HEK293 (cell line): ENCODE results near the gene EME2.

Source experiments
- CTCF ChIA-PET: fragments of 350-600 bp; formaldehyde crosslinking; extraction: SDS; loops from one replicate; lab custom pipeline; 2021; ENCODE audit warnings: antibody characterized with exemption; lab: Yijun Ruan, JAX
- POLR2A ChIA-PET: fragments of 300-600 bp; formaldehyde crosslinking; extraction: SDS; loops from one replicate; lab custom pipeline; 2020; ENCODE audit warnings: antibody characterized with exemption, inconsistent platforms; lab: Yijun Ruan, JAX
- H3K27ac ChIP-seq: fragments of 200-500 bp; sonication (Bioruptor generic); 2 replicates; pipeline ENCODE4 v1.5.1; 2014; ENCODE audit warnings: low read depth, low read length, control low read depth, inconsistent platforms; ENCODE audit errors: extremely low read depth
- H3K36me3 ChIP-seq, 2 experiments: fragments of 200-500 bp in 1 of 2; sonication (Bioruptor generic) in 1 of 2; 1 replicate in 1 of 2; 2 replicates in 1 of 2; pipeline ENCODE4 v1.5.1; 2014 to 2017; ENCODE audit warnings: inconsistent platforms in 2 of 2, low read length in 2 of 2; ENCODE audit not compliant: control insufficient read depth in 2 of 2, insufficient read depth in 1 of 2
- H3K4me1 ChIP-seq: fragments of 200-500 bp; sonication (Bioruptor generic); 2 replicates; pipeline ENCODE4 v1.5.1; 2014; ENCODE audit warnings: mild to moderate bottlenecking, low read length, inconsistent platforms; ENCODE audit not compliant: control insufficient read depth, insufficient read depth
- H3K4me3 ChIP-seq: 2 replicates; pipeline ENCODE4 v1.5.1; 2011; ENCODE audit warnings: low read depth, mild to moderate bottlenecking, control low read depth, low read length, moderate library complexity
- H3K9me3 ChIP-seq: fragments of 200-500 bp; sonication (Bioruptor generic); 2 replicates; pipeline ENCODE4 v1.5.1; 2014; ENCODE audit warnings: low read depth, low read length, inconsistent platforms; ENCODE audit not compliant: control insufficient read depth, insufficient read depth
- GLIS1 ChIP-seq: fragments of 450-650 bp; formaldehyde crosslinking; IDR thresholded peaks from 2 replicates; pipeline ENCODE4 v1.5.1; 2016; ENCODE audit warnings: missing biosample characterization, missing genetic modification characterization
- PATZ1 ChIP-seq: fragments of 450-650 bp; formaldehyde crosslinking; IDR thresholded peaks from 2 replicates; pipeline ENCODE4 v1.5.1; 2016; ENCODE audit warnings: missing biosample characterization, missing genetic modification characterization
- PRDM10 ChIP-seq: fragments of 450-650 bp; formaldehyde crosslinking; IDR thresholded peaks from 2 replicates; pipeline ENCODE4 v1.5.1; 2016; ENCODE audit warnings: missing biosample characterization, missing genetic modification characterization
- SP3 ChIP-seq: fragments of 450-650 bp; formaldehyde crosslinking; IDR thresholded peaks from 2 replicates; pipeline ENCODE4 v1.5.1; 2016; ENCODE audit warnings: missing biosample characterization, missing genetic modification characterization
- WT1 ChIP-seq: fragments of 450-650 bp; formaldehyde crosslinking; IDR thresholded peaks from 2 replicates; pipeline ENCODE4 v1.5.1; 2016; ENCODE audit warnings: missing biosample characterization, missing genetic modification characterization
- YY1 ChIP-seq: fragments of 450-650 bp; formaldehyde crosslinking; IDR thresholded peaks from 2 replicates; pipeline ENCODE4 v1.5.1; 2018; ENCODE audit warnings: missing biosample characterization, missing genetic modification characterization
- ZNF2 ChIP-seq: fragments of 450-650 bp; formaldehyde crosslinking; IDR thresholded peaks from 2 replicates; pipeline ENCODE4 v1.5.1; 2016; ENCODE audit warnings: missing biosample characterization, missing genetic modification characterization
- ZNF223 ChIP-seq: fragments of 450-650 bp; formaldehyde crosslinking; IDR thresholded peaks from 2 replicates; pipeline ENCODE4 v1.5.1; 2016; ENCODE audit warnings: missing biosample characterization, missing genetic modification characterization
- ZNF24 ChIP-seq: fragments of 450-650 bp; formaldehyde crosslinking; IDR thresholded peaks from 2 replicates; pipeline ENCODE4 v1.5.1; 2016; ENCODE audit warnings: missing biosample characterization, missing genetic modification characterization
- ZNF248 ChIP-seq: fragments of 450-650 bp; formaldehyde crosslinking; IDR thresholded peaks from 2 replicates; pipeline ENCODE4 v1.5.1; 2017; ENCODE audit warnings: missing biosample characterization, missing genetic modification characterization
- ZNF416 ChIP-seq: fragments of 450-650 bp; formaldehyde crosslinking; IDR thresholded peaks from 2 replicates; pipeline ENCODE4 v1.5.1; 2016; ENCODE audit warnings: missing biosample characterization, missing genetic modification characterization
- ZNF596 ChIP-seq: fragments of 450-650 bp; IDR thresholded peaks from 2 replicates; pipeline ENCODE4 v1.5.0; 2018; ENCODE audit warnings: missing biosample characterization, mild to moderate bottlenecking, missing genetic modification characterization, moderate library complexity
- ZSCAN23 ChIP-seq: fragments of 450-650 bp; formaldehyde crosslinking; IDR thresholded peaks from 2 replicates; pipeline ENCODE4 v1.5.1; 2016; ENCODE audit warnings: missing biosample characterization, missing genetic modification characterization
- TF ChIP-seq, protein P1 (sequence below): fragments of 450-650 bp; formaldehyde crosslinking; IDR thresholded peaks from 2 replicates; pipeline ENCODE4 v1.5.1; 2016; ENCODE audit warnings: missing biosample characterization, missing genetic modification characterization, borderline replicate concordance
- TF ChIP-seq, protein P2 (sequence below): sonication (generic); formaldehyde crosslinking; IDR thresholded peaks from 2 replicates; pipeline ENCODE4 v1.8.1; 2022; ENCODE audit warnings: mild to moderate bottlenecking, moderate library complexity, missing genetic modification reagents

The EME2 gene

DNA sequence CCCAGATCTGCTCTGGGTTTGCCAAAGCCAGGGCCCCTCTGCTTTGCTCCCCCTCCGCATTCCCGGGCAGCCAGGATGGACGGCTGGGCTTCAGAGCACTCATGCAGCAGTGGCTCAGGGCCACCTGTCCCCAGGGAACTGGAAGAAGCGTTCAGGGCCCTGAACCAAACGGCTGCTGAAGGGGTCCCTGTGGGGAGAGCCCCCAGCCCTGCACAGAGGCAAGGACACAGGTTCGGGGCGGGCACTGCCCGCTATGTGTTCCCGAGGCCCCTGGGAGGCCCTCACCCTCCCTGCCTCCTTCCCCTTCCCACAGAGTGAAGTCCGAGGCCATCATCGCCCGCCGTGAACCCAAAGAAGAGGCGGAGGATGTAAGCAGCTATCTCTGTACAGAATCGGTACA, 11.7 kb upstream of the EME2 start (continued):
- TF ChIP-seq PRDM10 (tag by site-specific recombination) (no peak), ZNF596 (tag by site-specific recombination) (no peak)

DNA sequence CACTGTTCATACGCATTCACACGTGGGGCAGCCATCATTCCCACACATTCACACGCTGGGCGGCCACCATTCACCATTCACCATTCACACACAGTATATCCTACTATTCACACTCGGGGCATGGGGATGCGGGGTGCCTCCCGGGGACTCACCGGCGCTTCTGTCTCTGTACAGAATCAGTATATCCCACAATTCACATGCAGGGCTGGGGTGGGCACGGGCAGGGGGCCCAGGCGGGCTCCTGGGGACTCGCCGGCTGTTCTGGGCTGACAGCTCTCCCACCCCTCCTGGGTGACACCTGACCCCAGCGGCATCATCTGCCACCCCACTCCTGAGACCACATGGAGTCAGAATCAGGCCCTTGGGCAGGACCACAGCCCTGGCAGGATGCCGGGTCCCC, 10.9 kb upstream of the EME2 start:
- Histone ChIP-seq H3K36me3 (peaks cover 0 to 83% of the 10 kb centered on the region in 2 experiments; a peak in 1 of 3 replicates), H3K4me1 (no peaks in the 10 kb centered on the region), H3K4me3 (no peak overlapping the region), H3K27ac (no peak overlapping the region), H3K9me3 (no peaks in the 10 kb centered on the region)
- POLR2A ChIA-PET = no interaction called here
- CTCF ChIA-PET = interaction anchor here (0.7 kb wide), 1 partner anchor 104 kb away, joined by 3 read pairs; no protein-coding TSS in a partner anchor
- TF ChIP-seq WT1 (no peak), PATZ1 (no peak), ZSCAN23 (tag by site-specific recombination) (no peak), ZNF2 (no peak), ZNF416 (tag by site-specific recombination) (no peak)

DNA sequence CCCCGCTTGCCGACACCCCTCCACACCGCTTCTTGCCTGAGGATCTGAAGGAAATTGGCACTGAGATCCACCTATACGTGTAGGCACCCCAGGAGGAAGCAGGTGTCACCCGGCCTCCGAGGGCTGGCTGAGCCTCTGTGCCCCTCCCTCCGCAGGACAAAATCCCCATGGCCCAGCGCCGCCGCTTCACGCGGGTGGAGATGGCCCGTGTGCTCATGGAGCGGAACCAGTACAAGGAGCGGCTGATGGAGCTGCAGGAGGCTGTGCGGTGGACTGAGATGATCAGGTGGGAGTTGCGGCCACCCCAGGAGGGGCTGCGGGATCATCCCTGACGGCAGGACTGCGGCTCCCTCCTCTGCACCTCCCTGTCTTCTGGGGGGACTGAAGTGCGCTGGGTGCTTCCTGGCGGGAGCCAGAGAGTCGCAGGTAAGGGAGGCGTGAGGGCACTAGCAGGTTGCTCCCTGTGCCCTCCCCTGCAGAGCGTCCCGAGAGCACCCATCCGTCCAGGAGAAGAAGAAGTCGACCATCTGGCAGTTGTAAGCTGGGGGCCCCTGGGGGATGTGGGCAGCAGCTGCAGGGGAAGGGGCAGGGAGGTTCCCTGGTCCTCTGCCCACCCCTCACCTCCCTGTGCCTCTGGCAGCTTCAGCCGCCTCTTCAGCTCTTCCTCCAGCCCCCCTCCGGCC, 10.3 kb upstream of the EME2 start:
- H3K27ac ChIP-seq = no peak overlapping the region
- H3K4me3 ChIP-seq = no peak overlapping the region
- CTCF ChIA-PET = interaction anchor here (0.6 kb wide), 1 partner anchor 44 kb away, joined by 5 read pairs; no protein-coding TSS in a partner anchor
- no peaks in the 10 kb centered on the region for H3K9me3 ChIP-seq
- TF ChIP-seq ZNF223 = no peak
- no peak for TF ChIP-seq YY1
- TF ChIP-seq ZNF248 (tag by site-specific recombination) = no peak
- TF ChIP-seq GLIS1 (tag by site-specific recombination) = no peak
- no peak for TF ChIP-seq SP3
- TF ChIP-seq, protein P1, sequence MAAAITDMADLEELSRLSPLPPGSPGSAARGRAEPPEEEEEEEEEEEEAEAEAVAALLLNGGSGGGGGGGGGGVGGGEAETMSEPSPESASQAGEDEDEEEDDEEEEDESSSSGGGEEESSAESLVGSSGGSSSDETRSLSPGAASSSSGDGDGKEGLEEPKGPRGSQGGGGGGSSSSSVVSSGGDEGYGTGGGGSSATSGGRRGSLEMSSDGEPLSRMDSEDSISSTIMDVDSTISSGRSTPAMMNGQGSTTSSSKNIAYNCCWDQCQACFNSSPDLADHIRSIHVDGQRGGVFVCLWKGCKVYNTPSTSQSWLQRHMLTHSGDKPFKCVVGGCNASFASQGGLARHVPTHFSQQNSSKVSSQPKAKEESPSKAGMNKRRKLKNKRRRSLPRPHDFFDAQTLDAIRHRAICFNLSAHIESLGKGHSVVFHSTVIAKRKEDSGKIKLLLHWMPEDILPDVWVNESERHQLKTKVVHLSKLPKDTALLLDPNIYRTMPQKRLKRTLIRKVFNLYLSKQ = no peak
- no peak for TF ChIP-seq ZNF24
- TF ChIP-seq, protein P2, sequence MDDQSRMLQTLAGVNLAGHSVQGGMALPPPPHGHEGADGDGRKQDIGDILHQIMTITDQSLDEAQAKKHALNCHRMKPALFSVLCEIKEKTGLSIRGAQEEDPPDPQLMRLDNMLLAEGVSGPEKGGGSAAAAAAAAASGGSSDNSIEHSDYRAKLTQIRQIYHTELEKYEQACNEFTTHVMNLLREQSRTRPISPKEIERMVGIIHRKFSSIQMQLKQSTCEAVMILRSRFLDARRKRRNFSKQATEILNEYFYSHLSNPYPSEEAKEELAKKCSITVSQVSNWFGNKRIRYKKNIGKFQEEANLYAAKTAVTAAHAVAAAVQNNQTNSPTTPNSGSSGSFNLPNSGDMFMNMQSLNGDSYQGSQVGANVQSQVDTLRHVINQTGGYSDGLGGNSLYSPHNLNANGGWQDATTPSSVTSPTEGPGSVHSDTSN (CRISPR knock-in tag) = no peak
- TF ChIP-seq, all 188 proteins: peak for 0
- no peaks in the 10 kb centered on the region for H3K4me1 ChIP-seq
- POLR2A ChIA-PET = no interaction called here
- peaks cover 0 to 88% of the 10 kb centered on the region in 2 experiments; a peak in 1 of 3 replicates for H3K36me3 ChIP-seq
